Endometrial microvascular endothelial cells (primary cell): ENCODE data around the gene CCND1. TPM values are rescaled to one million over a fixed set of nuclear protein-coding genes. Genes with fewer than 3 reads are reported as not detected.

Experiments used
- in situ Hi-C: cut with HindIII; loops from 2 replicates; pipeline ENCODE4 v1.10.0; 2017; ENCODE audit warnings: low sequenced_read_pairs, low pct_unique_long_range_greater_than_20kb; ENCODE audit errors: inconsistent ontology term
- total RNA-seq: library from RNA; depleted of rRNA; stranded (reverse); fragments of >200 nt; gene quantifications from one replicate; pipeline ENCODE4 v1.2.3, GENCODE V29; 2015; ENCODE audit errors: inconsistent ontology term

CCND1 gene
- total RNA-seq, 1 donor from 2014 or later, result 339 TPM

- in situ Hi-C loops, result no loop called here
Observed at GRCh38 chr11:69648679-69649575, 8.0 kb downstream of the CCND1 start.

- in situ Hi-C loops, result no loop called here
Observed at GRCh38 chr11:69649576-69649900, 8.6 kb downstream of the CCND1 start.

GRCh38 chr11:69650081-69650831 lies 9.3 kb downstream of the CCND1 start:
- in situ Hi-C loops, result loop anchor here (25.0 kb wide), 1 partner anchor 538 kb away; no protein-coding TSS in a partner anchor

- in situ Hi-C loops, result loop anchor here (25.0 kb wide), 1 partner anchor 539 kb away; no protein-coding TSS in a partner anchor
Observed at GRCh38 chr11:69650832-69651344, 9.9 kb downstream of the CCND1 start.

GRCh38 chr11:69651834-69652620 lies 11.1 kb downstream of the CCND1 start:
- in situ Hi-C loops, result loop anchor here (25.0 kb wide), 1 partner anchor 540 kb away; no protein-coding TSS in a partner anchor

- in situ Hi-C loops, result loop anchor here (25.0 kb wide), 1 partner anchor 541 kb away; no protein-coding TSS in a partner anchor
Observed at GRCh38 chr11:69652999-69653398, 12.0 kb downstream of the CCND1 start.

GRCh38 chr11:69653406-69653960 lies 12.5 kb downstream of the CCND1 start:
- in situ Hi-C loops, result loop anchor here (25.0 kb wide), 1 partner anchor 541 kb away; no protein-coding TSS in a partner anchor

- in situ Hi-C loops, result loop anchor here (25.0 kb wide), 1 partner anchor 542 kb away; no protein-coding TSS in a partner anchor
Observed at GRCh38 chr11:69654001-69654659, 13.2 kb downstream of the CCND1 start.

- in situ Hi-C loops, result loop anchor here (25.0 kb wide), 1 partner anchor 543 kb away; no protein-coding TSS in a partner anchor
Observed at GRCh38 chr11:69654660-69655478, 13.9 kb downstream of the CCND1 start.

GRCh38 chr11:69655479-69656428 lies 14.8 kb downstream of the CCND1 start:
- in situ Hi-C loops, result loop anchor here (25.0 kb wide), 1 partner anchor 543 kb away; no protein-coding TSS in a partner anchor

- in situ Hi-C loops, result loop anchor here (25.0 kb wide), 1 partner anchor 544 kb away; no protein-coding TSS in a partner anchor
Observed at GRCh38 chr11:69656536-69657455, 15.8 kb downstream of the CCND1 start.

- in situ Hi-C loops, result loop anchor here (25.0 kb wide), 1 partner anchor 545 kb away; no protein-coding TSS in a partner anchor
Observed at GRCh38 chr11:69657456-69657910, 16.5 kb downstream of the CCND1 start.

- in situ Hi-C loops, result loop anchor here (25.0 kb wide), 1 partner anchor 546 kb away; no protein-coding TSS in a partner anchor
Observed at GRCh38 chr11:69657911-69658625, 17.1 kb downstream of the CCND1 start.
